Stomach (tissue), 9 donors: Measurements from ENCODE around the gene NXPE3. TPM values are rescaled to one million over a fixed set of nuclear protein-coding genes. Genes with fewer than 3 reads are reported as not detected.

ENCODE experiments used
- DNase-seq, 2 donors: peaks; one replicate each; pipeline versions ENCODE4 v3.0.0 to v3.0.0-alpha.2; 2013 to 2019
- H3K27ac ChIP-seq, 5 donors: fragments of 200-600 bp in 4 of 5; sonication (generic) in 4 of 5; one replicate each; pipeline ENCODE4 v1.5.1; 2013 to 2019; ENCODE audit warnings: mild to moderate bottlenecking in 1 of 5, moderate library complexity in 1 of 5
- H3K27me3 ChIP-seq, 3 donors: fragments of 200-600 bp; sonication (generic); one replicate each; pipeline ENCODE4 v1.5.1; 2017 to 2019; ENCODE audit warnings: mixed run types in 1 of 3
- H3K36me3 ChIP-seq, 4 donors: fragments of 200-600 bp; sonication (generic); 1 replicate in 3 of 4; 2 replicates in 1 of 4; pipeline ENCODE4 v1.5.1; 2016 to 2019
- H3K4me1 ChIP-seq, 4 donors: fragments of 200-600 bp; sonication (generic); one replicate each; pipeline ENCODE4 v1.5.1; 2016 to 2019
- H3K4me3 ChIP-seq, 4 donors: fragments of 200-600 bp; sonication (generic) in 3 of 4; one replicate each; pipeline ENCODE4 v1.5.1; 2016 to 2019; ENCODE audit warnings: mild to moderate bottlenecking in 1 of 4
- H3K9me3 ChIP-seq, 4 donors: fragments of 200-600 bp; sonication (generic); one replicate each; pipeline ENCODE4 v1.5.1; 2016 to 2019
- CTCF ChIP-seq, 7 experiments: fragments of 450-650 bp in 4 of 7; fragments of 200-600 bp in 3 of 7; sonication (generic) in 3 of 7; IDR thresholded peaks; one replicate each; pipeline ENCODE4 v1.5.1; 2016 to 2019; ENCODE audit warnings: antibody characterized with exemption in 7 of 7, control low read depth in 2 of 7, mild to moderate bottlenecking in 1 of 7
- EP300 ChIP-seq: sonication (generic); formaldehyde crosslinking; IDR thresholded peaks from one replicate; pipeline ENCODE4 v1.6.1; 2017; ENCODE audit warnings: antibody characterized with exemption
- POLR2A ChIP-seq, 4 donors: fragments of 450-650 bp; IDR thresholded peaks; one replicate each; pipeline ENCODE4 v1.6.1; 2016; ENCODE audit warnings: antibody characterized with exemption in 4 of 4, control low read depth in 2 of 4, mild to moderate bottlenecking in 1 of 4, moderate library complexity in 1 of 4
- POLR2AphosphoS5 ChIP-seq, 3 donors: sonication (generic); formaldehyde crosslinking; IDR thresholded peaks; one replicate each; pipeline ENCODE4 v1.6.1; 2016; ENCODE audit warnings: antibody characterized with exemption in 3 of 3
- WGBS, 5 donors: extraction: QIAGEN DNeasy Blood & Tissue Kit in 3 of 5; methylation state at CpG; one replicate each; pipeline versions ENCODE4 v1.1.5 to v1.1.7; 2013 to 2018; 5-methylcytosine and 5-hydroxymethylcytosine counted together
- intact Hi-C: fragments of 100-400 bp; cut with DNase I; formaldehyde crosslinking; loops from one replicate; pipeline ENCODE4 v1.15.1; 2023; ENCODE audit warnings: low total_unique reads
- polyA plus RNA-seq, 3 donors: library from polyadenylated mRNA; stranded (reverse); fragments of 200-250 nt; gene quantifications; one replicate each; pipeline ENCODE4 v1.2.3, GENCODE V29; 2013
- total RNA-seq, 5 donors: library from RNA; depleted of rRNA; stranded (reverse); fragments of >200 nt; gene quantifications; one replicate each; pipeline versions ENCODE4 v1.1.0 to v1.2.3, GENCODE V29; 2014 to 2016
- donor health status: healthy with polysubstance abuse.
- donor health status: Bipolar disorder and iron deficiency.
- donor health status: healthy.

NXPE3 gene
- total and polyA plus RNA-seq, 8 donors = 0.58 to 43.2 (median 6.0) TPM

- Histone ChIP-seq H3K4me3 (no peak overlapping the region), H3K27me3 (no peaks in the 10 kb centered on the region), H3K36me3 (peaks cover 0 to 5% (median 3%) of the 10 kb centered on the region in 4 donors), H3K4me1 (peaks cover 0 to 35% (median 19%) of the 10 kb centered on the region in 4 donors), H3K27ac (no peak overlapping the region), H3K9me3 (no peaks in the 10 kb centered on the region)
- intact Hi-C loops = loop anchor here (5.0 kb wide), 1 partner anchor 417 kb away; no protein-coding TSS in a partner anchor
- DNase-seq = no peak
- TF ChIP-seq CTCF (IDR thresholded peaks at IDR 0.05) (no peak), EP300 (no peak), POLR2A (IDR thresholded peaks at IDR 0.05) (no peak), POLR2AphosphoS5 (IDR thresholded peaks at IDR 0.05) (no peak)
Observed at GRCh38 chr3:101810022-101810418, 31.0 kb downstream of the NXPE3 start.

- H3K27ac ChIP-seq = no peak overlapping the region
- intact Hi-C loops = loop anchor here (5.0 kb wide), 1 partner anchor 415 kb away; no protein-coding TSS in a partner anchor
- no peaks in the 10 kb centered on the region for H3K9me3 ChIP-seq
- peaks cover 0 to 7% (median 2%) of the 10 kb centered on the region in 4 donors for H3K36me3 ChIP-seq
- DNase-seq = no peak
- TF ChIP-seq POLR2AphosphoS5 (IDR thresholded peaks at IDR 0.05) (no peak), EP300 (no peak), POLR2A (IDR thresholded peaks at IDR 0.05) (no peak), CTCF (IDR thresholded peaks at IDR 0.05) (no peak)
- H3K4me1 ChIP-seq = peaks cover 0 to 53% (median 22%) of the 10 kb centered on the region in 4 donors
- no peak overlapping the region for H3K4me3 ChIP-seq
- H3K27me3 ChIP-seq = no peaks in the 10 kb centered on the region
- 85 to 97% (median 88%) methylated on average over 2 of the region's 2 CpGs for WGBS, 5 donors
Observed at GRCh38 chr3:101811875-101812274, 32.9 kb downstream of the NXPE3 start.

GRCh38 chr3:101812895-101813294 lies 33.9 kb downstream of the NXPE3 start:
- intact Hi-C loops = loop anchor here (5.0 kb wide), 1 partner anchor 414 kb away; no protein-coding TSS in a partner anchor
- TF ChIP-seq EP300 = no peak
- TF ChIP-seq CTCF (IDR thresholded peaks at IDR 0.05) = no peak
- TF ChIP-seq POLR2AphosphoS5 (IDR thresholded peaks at IDR 0.05) = no peak
- no peak for TF ChIP-seq POLR2A (IDR thresholded peaks at IDR 0.05)
- peaks cover 0 to 53% (median 22%) of the 10 kb centered on the region in 4 donors for H3K4me1 ChIP-seq
- H3K36me3 ChIP-seq = peaks cover 0 to 13% (median 6%) of the 10 kb centered on the region in 4 donors
- no peak overlapping the region for H3K4me3 ChIP-seq
- no peaks in the 10 kb centered on the region for H3K9me3 ChIP-seq
- DNase-seq = no peak
- no peaks in the 10 kb centered on the region for H3K27me3 ChIP-seq
- H3K27ac ChIP-seq = no peak overlapping the region

- peak overlapping the region in 1 of 5 donors; percentile 62 for H3K27ac ChIP-seq
- peaks cover 0 to 17% (median 8%) of the 10 kb centered on the region in 4 donors for H3K36me3 ChIP-seq
- 29 to 49% (median 39%) methylated on average over 7 of the region's 7 CpGs for WGBS, 5 donors
- DNase-seq = peak in 1 of 2 donors; percentile 66
- H3K4me1 ChIP-seq = peaks cover 0 to 52% (median 21%) of the 10 kb centered on the region in 4 donors
- intact Hi-C loops = loop anchor here (5.0 kb wide), 1 partner anchor 413 kb away; no protein-coding TSS in a partner anchor
- no peaks in the 10 kb centered on the region for H3K27me3 ChIP-seq
- H3K9me3 ChIP-seq = no peaks in the 10 kb centered on the region
- TF ChIP-seq CTCF (IDR thresholded peaks at IDR 0.05) = peak in 5 of 7 experiments; percentile 12 to 56 (median 53)
- TF ChIP-seq POLR2A (IDR thresholded peaks at IDR 0.05) = no peak
- no peak overlapping the region for H3K4me3 ChIP-seq
Observed at GRCh38 chr3:101813817-101814440, 34.9 kb downstream of the NXPE3 start.
